H1 (cell line): ENCODE measurements around the gene NANOS2. TPM values are rescaled to one million over a fixed set of nuclear protein-coding genes. Genes with fewer than 3 reads are reported as not detected.

ENCODE experiments used
- ATF2 ChIP-seq: IDR thresholded peaks from 2 replicates; pipeline ENCODE4 v1.6.1; 2012; ENCODE audit warnings: low read length, inconsistent platforms
- CBX5 ChIP-seq: fragments of 300-800, 300-1000 bp; sonication (generic); IDR thresholded peaks from 2 replicates; pipeline ENCODE4 v1.7.1; 2016; ENCODE audit warnings: antibody characterized with exemption, low read length, low read depth
- CBX8 ChIP-seq: fragments of 300-800, 300-1000 bp; sonication (generic); IDR thresholded peaks from 2 replicates; pipeline ENCODE4 v1.7.1; 2016; ENCODE audit warnings: low read depth, low read length, borderline replicate concordance
- CTBP2 ChIP-seq: IDR thresholded peaks from 2 replicates; pipeline ENCODE4 v1.7.0; 2011; ENCODE audit warnings: borderline replicate concordance, mild to moderate bottlenecking, moderate library complexity, mixed read lengths, low read length; ENCODE audit not compliant: insufficient read depth, insufficient read length
- CTCF ChIP-seq, 3 experiments: IDR thresholded peaks; 1 replicate in 2 of 3; 2 replicates in 1 of 3; pipeline versions ENCODE4 v1.5.1 to v1.6.1; 2011; ENCODE audit warnings: low read length in 3 of 3, mild to moderate bottlenecking in 3 of 3, inconsistent platforms in 2 of 3, low read depth in 1 of 3, moderate library complexity in 1 of 3; ENCODE audit not compliant: insufficient read depth in 1 of 3; ENCODE audit errors: control extremely low read depth in 1 of 3
- JUN ChIP-seq: IDR thresholded peaks from 2 replicates; pipeline ENCODE4 v1.6.1; 2011; ENCODE audit warnings: low read depth, mild to moderate bottlenecking, improper control_type of control experiment, low read length
- JUND ChIP-seq: IDR thresholded peaks from 2 replicates; pipeline ENCODE4 v1.6.1; 2011; ENCODE audit warnings: mild to moderate bottlenecking, improper control_type of control experiment, low read length
- KDM1A ChIP-seq: fragments of 200-600, 300-600 bp; sonication (generic); IDR thresholded peaks from 2 replicates; pipeline ENCODE4 v1.7.1; 2016; ENCODE audit warnings: mild to moderate bottlenecking, low read length, borderline replicate concordance
- KDM5A ChIP-seq: fragments of 200-600 bp; IDR thresholded peaks from 2 replicates; pipeline ENCODE4 v1.7.1; 2012; ENCODE audit warnings: mild to moderate bottlenecking, low read length, inconsistent platforms, mixed read lengths
- MAFK ChIP-seq: IDR thresholded peaks from 2 replicates; pipeline ENCODE4 v1.6.1; 2012; ENCODE audit warnings: low read depth, mild to moderate bottlenecking, improper control_type of control experiment, low read length
- MAX ChIP-seq: IDR thresholded peaks from 2 replicates; pipeline ENCODE4 v1.6.1; 2012; ENCODE audit warnings: inconsistent platforms
- RAD21 ChIP-seq, 2 experiments: IDR thresholded peaks in 1 of 2; conservative IDR thresholded peaks in 1 of 2; 2 replicates each; pipeline ENCODE4 v1.6.1; 2011; ENCODE audit warnings: low read depth in 2 of 2, low read length in 2 of 2, improper control_type of control experiment in 1 of 2, inconsistent platforms in 1 of 2, mild to moderate bottlenecking in 1 of 2, moderate library complexity in 1 of 2
- RFX5 ChIP-seq: IDR thresholded peaks from 2 replicates; pipeline ENCODE4 v1.6.1; 2011; ENCODE audit warnings: low read depth, low read length, improper control_type of control experiment, borderline replicate concordance
- SIRT6 ChIP-seq: IDR thresholded peaks from one replicate; pipeline ENCODE4 v1.7.1; 2012; ENCODE audit warnings: low read length, inconsistent platforms
- TAF1 ChIP-seq: IDR thresholded peaks from 2 replicates; pipeline ENCODE4 v1.6.1; 2011; ENCODE audit warnings: mild to moderate bottlenecking, low read depth, low read length
- TAF7 ChIP-seq: optimal IDR thresholded peaks from 2 replicates; pipeline ENCODE3; 2011; ENCODE audit warnings: low read depth, mild to moderate bottlenecking, inconsistent platforms, low read length, moderate library complexity, borderline replicate concordance
- TBP ChIP-seq: IDR thresholded peaks from 2 replicates; pipeline ENCODE4 v1.6.1; 2011; ENCODE audit warnings: low read depth, low read length, improper control_type of control experiment
- TCF12 ChIP-seq: IDR thresholded peaks from 2 replicates; pipeline ENCODE4 v1.6.1; 2011; ENCODE audit warnings: low read depth, mild to moderate bottlenecking, low read length
- polyA plus RNA-seq, 7 experiments: library from polyadenylated mRNA; depleted of rRNA in 3 of 7; stranded (reverse) in 5 of 7; unstranded in 2 of 7; fragments of >200 nt in 5 of 7; fragments of 200-250 nt in 2 of 7; gene quantifications; 1 replicate in 5 of 7; 2 replicates in 1 of 7; 4 replicates in 1 of 7; pipeline versions ENCODE4 v1.2.1 to v1.2.3, GENCODE V29; 2011 to 2013; ENCODE audit warnings: missing spikeins in 2 of 7, mixed read lengths in 2 of 7
- total RNA-seq: library from RNA; stranded (reverse); fragmentation: NEBNext Ultra II Directional; extraction: Animal tissue kit (Norgen Biotek cat#: 25700); gene quantifications from 2 replicates; pipeline ENCODE4 v1.2.1, GENCODE V29; 2021

NANOS2 gene
- total and polyA plus RNA-seq, 2 of the 8 experiments (the other 6 are each of a cell fraction or from before 2014, with no cell fraction given), result 0.20 TPM; not detected in 1

GRCh38 chr19:45952686-45953505 lies 38.3 kb upstream of the NANOS2 start (continued):
- peak in 1 of 2 experiments; percentile 14; a peak in 1 of 4 replicates for TF ChIP-seq RAD21 (IDR thresholded peaks at IDR 0.05 in 1 of 2, conservative IDR thresholded peaks at IDR 0.05 in 1 of 2; ENCODE audit: low read depth in 2 of 2, low read length in 2 of 2)
- TF ChIP-seq SIRT6, result no peak
- no peak for TF ChIP-seq CBX8
- no peak for TF ChIP-seq CTBP2
- peak; percentile 17; the same call in 1 of the 2 replicates for TF ChIP-seq TAF1
- no peak for TF ChIP-seq ATF2
- no peak for TF ChIP-seq CTCF (IDR thresholded peaks at IDR 0.05; ENCODE audit: control extremely low read depth in 1 of 3, insufficient read depth in 1 of 3, low read depth in 1 of 3, low read length in 3 of 3)
- TF ChIP-seq KDM1A, result no peak
- TF ChIP-seq TAF7, result no peak
- TF ChIP-seq RFX5, result peak; percentile 84
- TF ChIP-seq MAFK, result no peak
- peak; percentile 62; the same call in 1 of the 2 replicates for TF ChIP-seq MAX
- no peak for TF ChIP-seq KDM5A
- no peak for TF ChIP-seq TCF12
- no peak for TF ChIP-seq TBP
- no peak for TF ChIP-seq JUN
- no peak for TF ChIP-seq CBX5
- TF ChIP-seq JUND, result peak; percentile 38; the same call in 1 of the 2 replicates
